OCI-LY3 (cell line): ENCODE measurements around the gene CDC25B.

Experiments used
- EZH2phosphoT487 ChIP-seq: fragments of 200-600 bp; shearing (Covaris generic); IDR thresholded peaks from 2 replicates; pipeline ENCODE4 v1.6.1; 2018; ENCODE audit warnings: antibody characterized with exemption, mixed run types, low read depth
- TF ChIP-seq, protein P1 (sequence below): fragments of 200-600, 300-600 bp; sonication (generic); IDR thresholded peaks from 2 replicates; pipeline ENCODE4 v1.5.1; 2014; ENCODE audit warnings: antibody characterized with exemption, low read length, low read depth

DNA sequence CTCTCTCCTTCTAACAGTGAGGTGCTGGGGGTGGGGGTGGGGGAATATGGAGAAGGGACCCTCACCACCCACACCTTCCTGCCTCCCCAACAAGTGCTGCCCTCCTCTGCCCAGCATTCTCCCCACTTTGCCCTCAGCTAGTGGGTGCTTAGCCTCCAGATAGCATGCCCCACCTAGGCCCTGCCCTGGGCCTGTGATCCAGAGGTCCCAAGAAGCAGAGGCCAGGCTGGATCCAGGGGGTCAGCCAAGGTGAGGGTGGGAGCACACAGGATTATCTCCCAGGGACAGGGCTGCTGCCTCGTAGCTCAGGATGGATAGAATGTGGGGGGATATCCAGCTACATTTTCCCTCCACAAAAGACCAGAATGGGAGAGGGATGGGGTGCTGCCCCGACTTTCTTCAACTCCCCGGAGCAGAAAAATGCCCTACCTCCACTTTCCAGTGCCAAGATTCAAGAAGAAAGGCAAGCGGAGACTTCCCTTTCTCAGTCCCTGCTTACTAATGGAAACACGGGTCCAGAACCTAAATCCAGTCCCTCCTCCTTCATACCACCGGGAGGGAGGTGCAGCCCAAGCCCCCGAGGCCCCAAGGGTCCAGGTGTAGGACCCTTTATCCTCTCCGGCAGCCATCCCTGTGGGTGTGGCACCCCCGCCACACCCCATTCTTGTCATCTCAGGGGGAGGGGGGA lies 29.5 kb upstream of the CDC25B start:
- TF ChIP-seq, protein P1, sequence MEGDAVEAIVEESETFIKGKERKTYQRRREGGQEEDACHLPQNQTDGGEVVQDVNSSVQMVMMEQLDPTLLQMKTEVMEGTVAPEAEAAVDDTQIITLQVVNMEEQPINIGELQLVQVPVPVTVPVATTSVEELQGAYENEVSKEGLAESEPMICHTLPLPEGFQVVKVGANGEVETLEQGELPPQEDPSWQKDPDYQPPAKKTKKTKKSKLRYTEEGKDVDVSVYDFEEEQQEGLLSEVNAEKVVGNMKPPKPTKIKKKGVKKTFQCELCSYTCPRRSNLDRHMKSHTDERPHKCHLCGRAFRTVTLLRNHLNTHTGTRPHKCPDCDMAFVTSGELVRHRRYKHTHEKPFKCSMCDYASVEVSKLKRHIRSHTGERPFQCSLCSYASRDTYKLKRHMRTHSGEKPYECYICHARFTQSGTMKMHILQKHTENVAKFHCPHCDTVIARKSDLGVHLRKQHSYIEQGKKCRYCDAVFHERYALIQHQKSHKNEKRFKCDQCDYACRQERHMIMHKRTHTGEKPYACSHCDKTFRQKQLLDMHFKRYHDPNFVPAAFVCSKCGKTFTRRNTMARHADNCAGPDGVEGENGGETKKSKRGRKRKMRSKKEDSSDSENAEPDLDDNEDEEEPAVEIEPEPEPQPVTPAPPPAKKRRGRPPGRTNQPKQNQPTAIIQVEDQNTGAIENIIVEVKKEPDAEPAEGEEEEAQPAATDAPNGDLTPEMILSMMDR: no peak
- TF ChIP-seq EZH2phosphoT487: no peak
